Retinal pigment epithelial cell (primary cell): ENCODE measurements around the gene ATP2B2.

Experiments used
- DNase-seq: peaks from one replicate; pipeline ENCODE4 v3.0.0-alpha.2; 2010; ENCODE audit warnings: low read depth
- H3K4me3 ChIP-seq: 2 replicates; pipeline ENCODE4 v1.5.1; 2011; ENCODE audit warnings: mild to moderate bottlenecking, low read length, control low read depth, moderate library complexity
- CTCF ChIP-seq: conservative IDR thresholded peaks from 2 replicates; pipeline ENCODE4 v1.5.1; 2011; ENCODE audit warnings: low read depth, low read length, control low read depth, inconsistent platforms

ATP2B2 gene

GRCh38 chr3:10505050-10505790 is at the start of gene ATP2B2:
Gene ATP2B2, minus strand, starts transcription at chr3:10505586. Its CDS starts 56,043 bp downstream, at chr3:10449543.
- TF ChIP-seq CTCF, result no peak
- H3K4me3 ChIP-seq, result peak within 1 kb of the TSS; percentile 39
- DNase-seq, result no peak

- no peak for TF ChIP-seq CTCF
- no peak overlapping the region for H3K4me3 ChIP-seq
- no peak for DNase-seq
These were observed 49.4 kb upstream of the ATP2B2 start for GRCh38 chr3:10554746-10555145.

DNA sequence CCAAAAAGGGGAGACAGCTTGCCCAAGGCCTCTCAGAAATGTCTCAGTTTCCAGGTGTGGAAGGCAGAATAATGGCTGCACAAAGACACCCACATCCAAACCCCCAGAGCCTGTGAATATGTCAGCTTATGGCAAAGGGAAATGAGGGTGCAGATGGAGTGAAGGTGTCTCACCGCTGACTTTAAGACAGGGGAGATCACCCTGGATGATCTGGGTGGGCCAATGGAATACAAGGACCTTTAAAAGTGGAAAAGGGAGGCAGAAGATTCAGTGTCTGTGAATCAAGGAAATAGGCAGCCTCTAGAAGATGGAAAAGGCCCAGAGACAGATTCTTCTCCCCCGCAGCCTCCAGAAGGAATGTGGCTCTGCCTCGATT is 48.8 kb upstream of the ATP2B2 start:
- H3K4me3 ChIP-seq, result no peak overlapping the region
- no peak for TF ChIP-seq CTCF
- no peak for DNase-seq

DNA sequence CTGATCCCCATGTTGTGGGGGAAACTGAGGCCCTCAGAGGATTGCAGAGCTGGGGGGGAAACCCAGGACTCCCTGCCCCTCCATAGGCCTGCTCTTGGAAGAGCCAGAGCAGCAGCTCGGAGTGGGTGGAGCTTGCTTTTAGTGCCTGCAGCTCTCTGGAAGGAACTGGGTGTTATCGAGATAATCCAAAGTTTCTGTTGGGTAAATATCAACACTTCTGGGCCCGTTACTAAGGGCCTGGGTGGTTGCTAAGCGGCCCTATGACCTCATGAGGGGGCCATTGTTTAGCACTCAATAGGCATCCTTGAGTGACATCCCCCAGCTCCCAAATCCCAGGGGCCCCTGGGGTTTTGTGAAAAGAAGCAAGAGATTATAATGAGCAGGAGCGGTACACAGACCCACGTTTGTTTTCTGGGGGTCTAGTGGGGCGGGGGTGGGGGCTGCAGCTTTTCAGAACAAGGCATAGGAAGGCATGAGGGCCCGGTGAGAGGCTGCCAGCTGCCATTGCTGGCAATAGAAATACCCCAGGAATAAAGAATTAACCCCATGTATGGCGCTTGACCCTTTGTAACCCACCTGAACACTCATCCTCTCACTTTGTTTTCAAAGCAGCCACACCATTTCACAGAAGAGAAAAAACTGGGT is 48.3 kb upstream of the ATP2B2 start:
- H3K4me3 ChIP-seq, result no peak overlapping the region
- peak; percentile 64 for DNase-seq
- TF ChIP-seq CTCF, result no peak

GRCh38 chr3:10552631-10552943 is 47.2 kb upstream of the ATP2B2 start:
- DNase-seq, result no peak
- no peak for TF ChIP-seq CTCF
- no peak overlapping the region for H3K4me3 ChIP-seq

DNA sequence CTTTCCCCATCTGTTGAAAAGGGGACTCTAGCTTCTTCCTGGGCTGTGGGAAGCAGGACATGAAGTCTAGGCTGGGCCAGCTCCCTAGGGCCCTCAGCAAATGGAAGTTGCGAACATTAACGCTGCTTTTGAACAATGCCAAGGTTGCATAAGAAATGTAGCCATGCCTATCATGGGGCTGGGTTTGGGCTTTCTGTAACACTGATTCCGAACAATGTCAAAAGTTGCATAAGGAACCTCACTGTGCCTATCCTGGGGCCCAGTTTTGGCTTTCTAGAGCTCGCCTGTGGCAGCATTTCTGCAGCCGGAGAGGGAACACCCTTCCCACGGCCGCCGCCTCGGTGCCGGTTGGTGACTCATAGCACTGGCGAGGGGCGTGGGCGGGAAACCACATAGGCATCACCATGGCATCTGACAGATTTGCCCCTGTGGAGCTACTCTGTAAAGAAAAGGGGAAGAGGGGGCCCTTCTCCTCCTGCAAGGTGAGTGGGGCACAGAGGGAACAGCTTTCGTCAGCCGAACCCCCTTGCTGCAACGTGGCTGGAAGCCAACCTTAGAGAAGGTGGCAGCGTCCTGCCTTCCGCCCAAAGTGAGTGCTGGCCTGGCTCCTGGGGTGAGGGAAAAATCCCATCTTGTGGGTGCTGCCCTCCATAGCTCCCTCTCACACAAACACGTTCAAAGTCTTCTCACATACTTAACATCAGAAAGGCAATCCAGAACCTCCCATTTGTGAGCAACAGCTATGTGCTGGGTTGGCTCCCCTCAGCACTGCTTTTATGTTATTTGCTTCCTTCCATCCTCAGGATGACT is 46.6 kb upstream of the ATP2B2 start:
- DNase-seq, result peak; percentile 52
- H3K4me3 ChIP-seq, result no peak overlapping the region
- TF ChIP-seq CTCF, result no peak
